NCI-H128 (cell line): Measurements from ENCODE around the gene HPN.
"Not testable (repeated sequence)": the region's sequence is repeated elsewhere in the genome, so short reads cannot be mapped to it uniquely, and the experiment has no call there.

Source experiments
- DNase-seq: peaks from one replicate; lab custom pipeline; 2025; ENCODE audit not compliant: unreplicated experiment; lab: John Stamatoyannopoulos, UW

Gene HPN

GRCh38 chr19:35041548-35042055, at the start of gene HPN:
TSS of gene HPN (plus strand) at chr19:35041721. CDS start at chr19:35042507, 786 bp downstream.
- no peak for DNase-seq

- DNase-seq: not testable (repeated sequence)
Observed at GRCh38 chr19:34992582-34992981, 48.9 kb upstream of the HPN start.

GRCh38 chr19:34994286-34994642, 47.3 kb upstream of the HPN start:
- DNase-seq: no peak

GRCh38 chr19:34994643-34995541, 46.6 kb upstream of the HPN start:
- DNase-seq: no peak

- no peak for DNase-seq
Observed at GRCh38 chr19:34995551-34995950, 46.0 kb upstream of the HPN start.

GRCh38 chr19:34997071-34997617, 44.4 kb upstream of the HPN start:
- DNase-seq: no peak

GRCh38 chr19:34998224-34998623, 43.3 kb upstream of the HPN start:
- not testable (repeated sequence) for DNase-seq

- DNase-seq: no peak
Observed at GRCh38 chr19:34998777-34999497, 42.6 kb upstream of the HPN start.

- DNase-seq: no peak
Observed at GRCh38 chr19:34999498-35000337, 41.8 kb upstream of the HPN start, which contains the start of gene GRAMD1A. TSS of gene GRAMD1A (plus strand) at chr19:35000323. CDS start at chr19:35000479, 156 bp downstream.

- DNase-seq: no peak
Observed at GRCh38 chr19:35000338-35000646, 41.2 kb upstream of the HPN start.

- DNase-seq: no peak
Observed at GRCh38 chr19:35000647-35001501, 40.6 kb upstream of the HPN start.

GRCh38 chr19:35002037-35002535, 39.4 kb upstream of the HPN start:
- DNase-seq: no peak

- no peak for DNase-seq
Observed at GRCh38 chr19:35004517-35005255, 36.8 kb upstream of the HPN start.

GRCh38 chr19:35005256-35005977, 36.1 kb upstream of the HPN start:
- DNase-seq: no peak

GRCh38 chr19:35006007-35006341, 35.5 kb upstream of the HPN start:
- not testable (repeated sequence) for DNase-seq

GRCh38 chr19:35006342-35006998, 35.1 kb upstream of the HPN start:
- DNase-seq: no peak

- no peak for DNase-seq
Observed at GRCh38 chr19:35006999-35007365, 34.5 kb upstream of the HPN start.

GRCh38 chr19:35007427-35007826, 34.1 kb upstream of the HPN start:
- not testable (repeated sequence) for DNase-seq
